Cerebellar nuclear complex (tissue), 1 donor: ENCODE measurements around the gene IL17C.
"Not testable (repeated sequence)": the region's sequence is repeated elsewhere in the genome, so short reads cannot be mapped to it uniquely, and the experiment has no call there.

ENCODE experiments used
- DNase-seq, 2 experiments: peaks; one replicate each; lab custom pipeline; 2025; lab: John Stamatoyannopoulos, UW

The IL17C gene

DNA sequence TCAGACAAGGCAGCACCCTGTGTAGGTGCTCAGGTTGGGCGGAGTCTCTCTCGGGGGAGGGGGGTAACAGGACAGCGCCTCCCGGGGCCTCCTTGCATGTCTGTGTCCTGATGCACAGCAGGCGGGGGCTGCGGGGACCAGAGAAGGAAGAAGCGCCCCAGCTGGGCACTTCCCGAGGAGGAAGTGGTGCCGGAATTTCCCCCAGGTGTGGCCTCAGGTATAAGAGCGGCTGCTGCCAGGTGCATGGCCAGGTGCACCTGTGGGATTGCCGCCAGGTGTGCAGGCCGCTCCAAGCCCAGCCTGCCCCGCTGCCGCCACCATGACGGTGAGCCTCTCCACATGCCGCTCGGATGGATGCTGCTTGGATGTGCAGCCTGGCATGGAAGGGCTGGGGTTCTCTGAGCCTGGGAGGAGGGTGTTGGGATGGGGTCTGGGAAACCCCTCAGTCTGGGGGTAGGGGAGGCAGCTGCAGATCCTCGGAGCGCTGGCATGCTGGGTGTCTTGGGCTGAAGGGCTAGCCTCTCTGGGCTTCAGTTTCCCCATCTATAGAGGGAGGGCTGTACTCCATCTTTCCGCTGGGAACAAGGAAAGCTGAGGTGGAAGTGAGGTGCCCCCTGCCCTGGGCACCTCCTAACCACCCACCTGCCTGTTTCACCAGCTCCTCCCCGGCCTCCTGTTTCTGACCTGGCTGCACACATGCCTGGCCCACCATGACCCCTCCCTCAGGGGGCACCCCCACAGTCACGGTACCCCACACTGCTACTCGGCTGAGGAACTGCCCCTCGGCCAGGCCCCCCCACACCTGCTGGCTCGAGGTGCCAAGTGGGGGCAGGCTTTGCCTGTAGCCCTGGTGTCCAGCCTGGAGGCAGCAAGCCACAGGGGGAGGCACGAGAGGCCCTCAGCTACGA, at the start of gene IL17C:
Gene IL17C (plus strand): TSS at position 250 of the 908 bp plus-strand sequence. CDS start 70 bp downstream, at position 320.
- DNase-seq: no peak

DNA sequence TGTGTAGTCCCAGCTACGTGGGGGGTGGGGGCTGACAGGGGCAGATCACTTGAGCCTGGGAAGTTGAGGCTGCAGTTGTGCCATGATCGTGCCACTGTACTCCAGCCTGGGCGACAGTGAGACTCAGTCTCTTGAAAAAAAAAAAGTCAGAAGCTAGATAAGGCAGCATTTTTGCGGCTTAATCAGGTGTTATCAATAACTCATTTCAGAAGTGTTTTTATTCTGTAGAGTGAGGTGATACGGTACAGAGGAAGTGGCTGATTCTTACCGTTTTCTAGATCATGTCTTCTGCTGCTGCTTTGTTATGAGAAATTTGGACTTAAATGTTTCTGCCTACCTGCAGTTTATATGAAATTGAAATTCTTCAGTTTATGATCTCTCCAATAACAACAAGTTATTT, 49.6 kb upstream of the IL17C start:
- DNase-seq: no peak

- no peak for DNase-seq
Observed at GRCh38 chr16:88589441-88589840, 48.9 kb upstream of the IL17C start.

GRCh38 chr16:88591577-88592021, 46.8 kb upstream of the IL17C start:
- DNase-seq: no peak

GRCh38 chr16:88593061-88593460, 45.3 kb upstream of the IL17C start:
- no peak for DNase-seq

- no peak for DNase-seq
Observed at GRCh38 chr16:88593489-88593888, 44.9 kb upstream of the IL17C start.

- DNase-seq: no peak
Observed at GRCh38 chr16:88593910-88594309, 44.5 kb upstream of the IL17C start.

- DNase-seq: no peak
Observed at GRCh38 chr16:88595101-88595500, 43.3 kb upstream of the IL17C start.

- no peak for DNase-seq
Observed at GRCh38 chr16:88595921-88596320, 42.5 kb upstream of the IL17C start.

DNA sequence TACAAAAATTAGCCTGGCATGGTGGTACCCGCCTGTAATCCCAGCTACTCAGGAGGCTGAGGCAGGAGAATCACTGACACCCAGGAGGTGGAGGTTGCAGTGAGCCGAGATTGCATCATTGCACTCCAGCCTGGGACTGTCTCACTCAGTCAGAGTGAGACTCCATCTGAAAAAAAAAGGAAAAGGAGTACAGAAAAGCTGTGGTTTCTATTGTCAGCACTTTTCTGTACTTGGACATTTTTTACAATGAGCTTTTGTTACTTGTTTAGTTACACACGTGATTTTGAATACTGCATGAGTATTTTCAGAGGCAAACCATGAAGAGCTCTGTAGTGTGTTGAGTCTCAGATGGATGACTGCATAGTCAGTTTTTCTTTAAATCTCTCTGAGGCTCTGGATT, 41.9 kb upstream of the IL17C start:
- no peak for DNase-seq

- no peak for DNase-seq
Observed at GRCh38 chr16:88597856-88598491, 40.4 kb upstream of the IL17C start.

DNA sequence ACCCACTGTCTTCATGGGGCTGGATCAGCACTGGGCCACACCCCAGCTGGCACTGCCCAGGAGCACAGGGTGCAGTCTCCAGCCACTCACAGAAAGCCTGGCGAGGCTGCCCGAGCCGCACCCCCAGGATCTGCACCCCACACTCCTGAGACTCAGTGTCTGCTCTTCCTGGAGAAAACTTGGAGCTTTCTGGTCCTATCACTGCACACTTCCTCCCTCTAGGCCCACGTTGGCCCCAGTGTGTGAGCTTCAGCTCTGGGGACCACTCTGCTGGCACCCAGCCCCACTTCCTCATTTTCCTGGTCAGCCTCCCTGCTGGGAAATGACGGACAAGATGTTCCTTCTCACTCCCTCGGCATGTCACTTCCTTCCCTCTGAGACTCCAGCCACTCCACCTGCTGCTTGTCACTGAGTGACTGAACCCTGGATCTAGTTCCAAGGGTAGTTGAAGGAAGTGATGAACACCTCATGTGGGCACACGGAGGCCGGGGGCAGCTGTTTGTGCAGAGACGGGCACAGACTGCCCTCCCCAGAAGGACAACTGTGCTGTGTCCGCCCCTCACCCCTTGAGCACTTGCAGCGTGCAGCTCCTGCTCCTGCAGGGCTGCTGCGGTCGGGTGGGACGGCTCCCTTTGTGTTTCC, 39.2 kb upstream of the IL17C start:
- DNase-seq: no peak

DNA sequence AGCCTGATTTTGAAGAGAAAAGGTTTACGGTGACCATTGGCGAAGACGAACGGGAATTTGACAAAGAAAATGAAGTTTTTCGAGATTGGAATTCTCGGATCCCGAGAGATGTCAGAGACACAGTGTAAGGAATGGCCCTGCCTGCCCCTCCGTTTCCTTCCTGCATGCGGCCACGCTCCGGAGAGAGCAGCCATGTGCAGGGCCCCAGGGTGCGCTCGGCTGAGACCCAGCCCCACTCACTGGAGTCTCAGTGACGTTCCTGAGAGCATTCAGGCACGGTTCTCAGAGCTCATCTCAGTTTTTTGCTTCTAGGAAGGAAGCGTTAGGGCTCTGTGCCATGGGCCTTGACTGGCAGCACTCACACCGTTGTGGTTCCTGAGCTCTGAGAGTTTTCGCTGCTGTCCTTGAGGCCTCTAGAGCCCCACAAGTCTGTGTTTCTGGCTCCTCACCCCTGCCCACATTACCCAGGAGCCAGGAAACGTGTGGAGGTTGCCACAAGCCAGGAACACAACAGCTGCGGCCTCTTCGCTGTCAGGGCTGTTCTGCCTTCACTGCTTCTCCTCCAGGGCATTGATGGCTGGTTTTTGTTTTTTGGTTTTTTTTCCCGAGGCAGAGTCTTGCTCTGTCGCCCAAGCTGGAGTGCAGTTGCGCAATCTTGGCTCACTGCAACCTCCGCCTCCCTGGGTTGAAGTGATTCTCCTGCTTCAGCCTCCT, 38.4 kb upstream of the IL17C start:
- no peak for DNase-seq

GRCh38 chr16:88600539-88600896, 37.9 kb upstream of the IL17C start:
- DNase-seq: no peak

GRCh38 chr16:88601313-88602036, 36.9 kb upstream of the IL17C start:
- DNase-seq: no peak

GRCh38 chr16:88602091-88602490, 36.3 kb upstream of the IL17C start:
- no peak for DNase-seq

GRCh38 chr16:88605186-88606147, 32.9 kb upstream of the IL17C start:
- DNase-seq: no peak

DNA sequence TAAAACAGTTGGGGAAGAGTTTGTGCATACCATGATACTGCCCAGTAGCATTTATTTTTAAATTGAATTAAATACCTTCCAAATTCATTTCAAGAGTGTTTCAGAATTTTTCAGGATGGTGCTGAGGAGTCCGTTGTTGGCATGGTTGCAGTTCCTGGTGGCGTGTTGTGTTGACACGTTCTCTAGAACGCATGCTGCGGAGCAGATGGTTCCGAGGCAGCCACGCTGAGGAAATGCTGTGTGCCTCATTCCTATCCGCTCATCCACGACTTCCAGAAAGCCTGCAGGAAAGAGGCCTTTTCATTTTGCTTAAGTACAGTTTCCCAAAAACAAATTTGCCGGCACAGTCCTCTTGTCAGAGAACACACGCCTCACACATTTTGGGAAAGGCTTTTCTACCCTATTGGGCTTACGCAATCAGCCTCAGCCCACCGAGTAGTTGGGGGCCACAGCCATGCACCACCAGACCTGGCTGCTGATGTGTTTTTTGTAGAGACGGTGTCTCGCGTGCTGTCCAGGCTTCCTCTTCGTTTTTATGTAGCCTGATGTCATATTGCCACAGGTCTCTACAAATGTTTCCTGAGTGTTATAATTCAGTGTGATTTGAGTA, 32.1 kb upstream of the IL17C start:
- peak; percentile 32 to 50 for DNase-seq

GRCh38 chr16:88608076-88608475, 30.3 kb upstream of the IL17C start:
- no peak for DNase-seq

DNA sequence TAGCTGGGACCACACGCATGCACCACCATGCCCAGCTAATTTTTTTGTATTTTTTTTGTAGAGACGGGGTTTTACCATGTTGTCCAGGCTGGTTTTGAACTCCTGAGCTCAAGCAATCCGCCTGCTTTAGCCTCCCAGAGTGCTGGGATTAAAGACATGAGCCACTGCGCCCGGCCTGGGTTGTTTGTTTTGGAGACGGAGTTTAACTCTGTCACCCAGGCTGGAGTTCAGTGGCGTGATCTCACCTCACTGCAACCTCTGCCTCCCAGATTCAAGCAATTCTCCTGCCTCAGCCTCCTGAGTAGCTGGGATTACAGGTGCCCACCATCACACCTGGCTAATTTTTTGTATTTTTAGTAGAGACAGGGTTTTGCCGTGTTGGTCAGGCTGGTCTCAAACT, 28.9 kb upstream of the IL17C start:
- not testable (repeated sequence) for DNase-seq
